Measurements from ENCODE around the gene VPS37C.

Gene VPS37C

DNA sequence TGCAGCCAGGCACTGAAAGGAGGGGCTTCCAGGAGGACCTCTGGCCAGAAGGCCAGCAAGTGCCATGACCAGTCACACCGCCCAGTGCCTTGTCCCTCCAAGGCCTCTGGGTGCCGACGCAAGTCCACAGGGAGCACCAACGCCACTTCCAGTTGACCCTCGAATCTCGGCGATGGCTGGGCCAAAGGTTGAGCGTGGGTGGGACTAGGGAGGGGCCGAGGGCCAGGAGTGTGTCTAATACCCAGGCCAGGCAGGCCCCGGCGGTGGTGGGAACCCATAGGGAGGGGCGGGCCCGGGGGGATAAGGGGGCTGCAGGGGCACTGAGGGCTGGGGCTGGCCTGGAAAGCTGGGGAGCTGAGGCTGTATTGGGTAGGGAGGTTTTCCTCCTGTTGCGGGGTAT, 29.6 kb downstream of the VPS37C start:
- no peak for DNase-seq

- DNase-seq = no peak
These were observed 30.0 kb downstream of the VPS37C start for GRCh38 chr11:61131186-61131585.

GRCh38 chr11:61129639-61130523, 31.3 kb downstream of the VPS37C start:
- no peak for DNase-seq

DNA sequence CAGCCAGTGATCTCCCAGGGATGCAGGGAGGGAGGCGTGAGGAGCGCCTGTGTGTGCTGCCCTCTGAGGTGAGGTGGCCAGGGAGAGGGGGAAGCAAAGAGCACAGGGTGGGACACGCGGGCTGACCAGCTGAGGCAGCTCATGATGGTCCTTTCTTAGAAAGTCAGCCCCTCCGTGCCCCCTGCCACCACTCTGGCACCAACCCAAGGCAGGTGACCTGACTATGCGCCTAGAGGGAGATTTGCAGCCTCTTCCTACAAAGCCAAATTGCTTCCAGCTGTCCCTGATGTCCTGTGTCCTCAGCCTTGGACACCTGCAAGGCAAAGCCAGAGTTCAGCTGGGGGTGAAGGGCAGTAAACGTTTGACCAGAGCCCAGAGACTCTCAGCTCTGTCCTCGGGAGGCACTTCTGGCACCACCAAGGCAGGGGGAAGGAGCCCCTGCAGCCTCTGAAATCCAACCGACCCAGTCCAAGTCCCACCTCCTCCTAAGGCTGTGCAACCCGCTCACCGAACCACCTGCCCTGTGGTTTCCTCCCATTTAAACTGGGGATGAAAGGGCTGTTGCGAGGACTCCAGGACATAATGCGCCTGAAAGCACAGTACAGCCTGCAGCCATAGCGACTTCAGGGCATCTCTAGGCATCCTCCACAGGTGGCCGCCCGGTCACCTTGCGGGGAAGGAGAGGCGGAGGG, 32.1 kb downstream of the VPS37C start:
- DNase-seq = no peak

DNA sequence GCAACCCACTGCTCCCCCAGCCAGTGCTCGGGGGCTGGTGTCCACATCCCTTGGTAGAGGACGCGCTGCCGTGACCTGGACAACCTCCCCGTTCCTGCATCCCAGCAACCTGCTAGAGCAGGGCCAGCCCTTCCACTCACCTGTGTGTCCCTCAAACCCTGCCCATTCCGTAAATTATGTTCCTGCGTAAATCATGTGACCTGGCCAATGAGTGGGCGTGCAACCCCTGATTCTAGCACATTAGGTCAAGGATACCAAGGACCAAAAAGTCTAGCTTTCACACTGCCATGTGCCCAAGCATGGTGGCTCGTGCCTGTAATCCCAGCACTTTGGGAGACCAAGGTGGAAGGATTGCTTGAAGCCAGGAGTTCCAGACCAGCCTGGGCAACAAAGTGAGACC, 33.2 kb downstream of the VPS37C start:
- no peak for DNase-seq

DNA sequence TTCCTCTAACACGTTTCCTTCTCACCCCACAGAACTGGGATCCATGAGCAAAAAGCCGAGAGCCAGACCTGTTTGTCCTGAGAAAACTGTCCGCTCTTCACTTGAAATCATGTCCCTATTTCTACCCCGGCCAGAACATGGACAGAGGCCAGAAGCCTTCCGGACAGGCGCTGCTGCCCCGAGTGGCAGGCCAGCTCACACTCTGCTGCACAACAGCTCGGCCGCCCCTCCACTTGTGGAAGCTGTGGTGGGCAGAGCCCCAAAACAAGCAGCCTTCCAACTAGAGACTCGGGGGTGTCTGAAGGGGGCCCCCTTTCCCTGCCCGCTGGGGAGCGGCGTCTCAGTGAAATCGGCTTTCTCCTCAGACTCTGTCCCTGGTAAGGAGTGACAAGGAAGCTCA, 35.0 kb downstream of the VPS37C start:
- no peak for DNase-seq

- DNase-seq = no peak
These were observed 35.9 kb downstream of the VPS37C start for GRCh38 chr11:61125310-61125684.

DNA sequence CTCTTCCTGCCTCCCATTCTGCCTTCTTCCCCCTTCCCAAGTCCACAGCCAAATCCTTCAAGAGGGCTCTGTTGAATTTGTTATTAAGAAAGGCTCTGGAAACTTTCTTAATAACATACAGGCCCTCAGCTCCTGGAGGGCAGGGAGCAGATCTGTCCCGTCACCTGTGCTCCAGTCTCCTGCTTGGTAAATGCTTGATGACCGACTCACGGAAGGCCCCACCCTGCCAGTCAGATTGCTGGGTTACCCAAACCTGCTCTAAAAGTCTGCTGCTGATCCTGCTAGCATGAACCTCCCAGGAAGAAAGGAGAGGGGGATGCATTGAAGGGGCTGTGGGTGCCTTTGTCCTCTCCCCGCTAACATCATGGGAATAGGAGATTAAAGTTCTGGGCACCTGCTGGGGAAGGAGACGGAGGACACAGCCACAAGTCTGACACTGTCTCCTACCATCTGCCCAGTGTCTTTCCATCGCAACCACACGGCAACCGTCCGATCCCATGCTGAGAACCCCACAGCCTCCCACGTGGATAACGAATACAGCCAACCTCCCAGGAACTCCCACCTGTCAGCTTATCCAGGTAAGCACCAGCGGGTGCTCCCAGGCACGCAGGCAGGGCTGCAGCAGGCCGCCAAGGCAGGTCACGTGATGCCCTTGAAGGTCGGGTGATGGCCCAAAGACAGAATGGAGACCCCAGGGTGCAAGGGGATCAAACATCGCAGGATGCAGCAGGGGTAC, 36.5 kb downstream of the VPS37C start:
- DNase-seq = no peak

GRCh38 chr11:61123775-61124571, 37.3 kb downstream of the VPS37C start:
- no peak for DNase-seq

- DNase-seq = no peak
These were observed 38.5 kb downstream of the VPS37C start for GRCh38 chr11:61122761-61123160.

GRCh38 chr11:61121917-61122316, 39.3 kb downstream of the VPS37C start:
- no peak for DNase-seq

- DNase-seq = no peak
These were observed 39.9 kb downstream of the VPS37C start for GRCh38 chr11:61121192-61121831.

- DNase-seq = no peak
These were observed 40.5 kb downstream of the VPS37C start for GRCh38 chr11:61120706-61121191.

- no peak for DNase-seq
These were observed 41.0 kb downstream of the VPS37C start for GRCh38 chr11:61120099-61120705.

DNA sequence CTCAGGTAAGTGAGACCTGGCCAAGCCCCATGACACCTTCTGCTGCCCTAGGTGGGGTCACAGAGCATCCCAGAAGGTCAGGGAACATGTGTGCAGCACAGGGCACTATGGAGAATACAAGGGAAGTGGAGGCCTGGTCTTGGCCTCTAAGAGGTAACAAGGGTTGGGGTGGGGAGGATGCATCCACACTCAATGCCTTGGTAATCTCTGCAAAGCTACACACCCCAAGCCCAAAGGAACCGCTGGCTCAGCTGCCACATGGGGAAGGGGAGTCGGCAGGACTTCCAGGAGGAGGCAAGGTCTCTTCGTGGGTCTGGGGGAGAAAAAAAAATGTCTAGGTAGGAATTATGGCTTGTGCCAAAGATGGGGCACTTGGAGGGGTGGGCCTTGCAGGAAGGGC, 41.7 kb downstream of the VPS37C start:
- no peak for DNase-seq

GRCh38 chr11:61119055-61119454, 42.2 kb downstream of the VPS37C start:
- DNase-seq = no peak

DNA sequence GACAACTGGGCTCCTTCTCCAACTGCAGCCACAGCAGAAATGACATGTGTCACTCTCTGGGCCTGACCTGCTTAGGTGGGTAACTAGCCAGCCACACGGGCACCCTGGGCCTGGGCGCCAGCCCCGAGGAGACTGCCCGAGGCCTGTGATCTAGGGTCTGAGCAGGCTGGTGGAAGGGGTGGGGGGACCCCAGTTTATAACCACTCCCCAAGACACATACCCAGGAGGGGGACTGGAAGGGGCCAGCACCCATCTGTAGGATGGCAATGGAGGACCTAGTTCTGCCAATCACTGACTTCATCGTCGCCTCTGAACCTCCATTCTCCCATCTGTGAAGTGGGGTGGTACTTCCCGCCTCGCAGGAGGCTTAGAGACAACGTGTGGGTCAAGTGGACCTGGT, 42.8 kb downstream of the VPS37C start:
- no peak for DNase-seq

DNA sequence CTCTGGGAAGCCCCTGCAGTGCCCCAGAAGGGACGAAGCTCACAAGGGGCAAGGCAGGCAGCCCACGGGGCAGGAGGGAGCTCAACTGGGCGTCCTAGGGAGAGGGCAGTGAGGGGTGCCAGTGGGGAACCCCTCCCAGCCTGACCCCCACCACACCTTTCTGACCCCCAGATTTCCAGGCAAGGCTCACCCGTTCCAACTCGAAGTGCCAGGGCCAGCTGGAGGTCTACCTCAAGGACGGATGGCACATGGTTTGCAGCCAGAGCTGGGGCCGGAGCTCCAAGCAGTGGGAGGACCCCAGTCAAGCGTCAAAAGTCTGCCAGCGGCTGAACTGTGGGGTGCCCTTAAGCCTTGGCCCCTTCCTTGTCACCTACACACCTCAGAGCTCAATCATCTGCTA, 43.2 kb downstream of the VPS37C start:
- no peak for DNase-seq

DNA sequence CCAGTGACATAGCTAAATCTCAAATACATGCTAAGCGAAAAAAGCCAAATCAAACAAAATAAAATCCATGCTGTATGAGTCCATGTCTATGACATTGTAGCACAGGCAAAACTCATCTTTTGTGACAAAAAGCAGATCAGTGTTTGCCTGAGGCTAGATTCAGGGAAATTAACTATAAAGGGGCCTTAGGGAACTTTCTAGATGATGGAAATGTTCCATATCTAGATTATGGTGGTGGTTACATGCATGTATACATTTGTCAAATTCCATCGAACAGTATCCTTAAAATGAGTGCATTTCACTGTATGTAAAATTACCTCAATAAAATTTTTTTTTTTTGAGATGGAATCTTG, 44.1 kb downstream of the VPS37C start:
- DNase-seq = no peak

- DNase-seq = no peak
These were observed 44.6 kb downstream of the VPS37C start for GRCh38 chr11:61116426-61117167.

Data from NCI-H1048 (cell line).